PC-9 (cell line): Measurements from ENCODE around the gene GDPGP1. TPM values are rescaled to one million over a fixed set of nuclear protein-coding genes. Genes with fewer than 3 reads are reported as not detected.

Source experiments
- BruUV-seq: library from RNA; stranded (reverse); fragments of 400-500 nt; replicated peaks from 2 replicates; lab custom pipeline; 2021; lab: Mats Ljungman, UMichigan
- CTCF ChIA-PET: fragments of 300-600 bp; sonication (Branson Sonifier 250); formaldehyde crosslinking; loops from one replicate; lab custom pipeline; 2022; ENCODE audit warnings: antibody characterized with exemption; lab: Charles Lee
- POLR2A ChIA-PET: fragments of 300-600 bp; sonication (Branson Sonifier 250); formaldehyde crosslinking; loops from one replicate; lab custom pipeline; 2022; ENCODE audit warnings: antibody characterized with exemption; ENCODE audit not compliant: unreplicated experiment; lab: Charles Lee
- DNase-seq, 2 experiments: peaks; one replicate each; pipeline versions ENCODE4 v3.0.0 to v3.0.0-alpha.2; 2015 to 2022; ENCODE audit warnings: mixed read lengths in 1 of 2
- H2AFZ ChIP-seq: fragments of 200-600 bp; sonication (generic); 2 replicates; pipeline ENCODE4 v1.8.1; 2017; ENCODE audit warnings: antibody characterized with exemption
- H3F3A ChIP-seq: fragments of 200-600 bp; sonication (generic); 2 replicates; pipeline ENCODE4 v1.8.1; 2017; ENCODE audit warnings: antibody characterized with exemption, mild to moderate bottlenecking, low read depth; ENCODE audit not compliant: insufficient read depth
- H3K27ac ChIP-seq: fragments of 200-600 bp; sonication (generic); 2 replicates; pipeline ENCODE4 v1.6.1; 2016; ENCODE audit warnings: mixed run types
- H3K27me3 ChIP-seq: fragments of 200-600 bp; sonication (generic); 2 replicates; pipeline ENCODE4 v1.6.1; 2016; ENCODE audit warnings: low read depth, mixed run types; ENCODE audit not compliant: insufficient read depth
- H3K36me3 ChIP-seq: fragments of 200-600 bp; sonication (generic); 2 replicates; pipeline ENCODE4 v1.6.1; 2016; ENCODE audit warnings: low read depth, mixed run types
- H3K4me1 ChIP-seq: fragments of 200-600 bp; sonication (generic); replicated peaks from 2 replicates; pipeline ENCODE4 v1.6.1; 2016; ENCODE audit warnings: mixed run types; ENCODE audit not compliant: insufficient read depth
- H3K4me2 ChIP-seq: fragments of 200-600 bp; sonication (generic); 2 replicates; pipeline ENCODE4 v1.6.1; 2017; ENCODE audit warnings: mixed run types
- H3K4me3 ChIP-seq: fragments of 200-600 bp; sonication (generic); 2 replicates; pipeline ENCODE4 v1.6.1; 2016; ENCODE audit warnings: mixed run types
- H3K79me2 ChIP-seq: fragments of 200-600 bp; sonication (generic); 2 replicates; pipeline ENCODE4 v1.6.1; 2017; ENCODE audit warnings: low read depth, mixed run types
- H3K9me2 ChIP-seq: fragments of 200-600 bp; sonication (generic); 2 replicates; pipeline ENCODE4 v1.8.1; 2017; ENCODE audit warnings: mild to moderate bottlenecking; ENCODE audit not compliant: insufficient read depth
- H3K9me3 ChIP-seq: fragments of 200-600 bp; sonication (generic); 2 replicates; pipeline ENCODE4 v1.8.1; 2016; ENCODE audit warnings: low read depth; ENCODE audit not compliant: insufficient read depth
- H4K20me1 ChIP-seq: fragments of 200-600 bp; sonication (generic); 2 replicates; pipeline ENCODE4 v1.8.1; 2017; ENCODE audit not compliant: insufficient read depth
- EZH2 ChIP-seq: fragments of 200-600 bp; sonication (generic); IDR thresholded peaks from 2 replicates; pipeline ENCODE4 v1.8.0; 2017; ENCODE audit warnings: antibody characterized with exemption, low read depth
- intact Hi-C: fragments of 100-400 bp; cut with micrococcal nuclease; formaldehyde crosslinking; loops from one replicate; pipeline ENCODE4 v1.10.0; 2022; ENCODE audit not compliant: unreplicated experiment
- total RNA-seq: library from RNA; stranded (reverse); gene quantifications from 2 replicates; pipeline ENCODE4 v1.2.3, GENCODE V29; 2021
- TF ChIP-seq, protein P1 (sequence below): fragments of 200-600 bp; sonication (generic); conservative IDR thresholded peaks from 2 replicates; pipeline ENCODE4 v1.6.1; 2017; ENCODE audit warnings: mixed run types, antibody characterized with exemption, mild to moderate bottlenecking, moderate library complexity

Gene GDPGP1
- total RNA-seq, 1 experiment from 2014 or later = 7.6 TPM

DNA sequence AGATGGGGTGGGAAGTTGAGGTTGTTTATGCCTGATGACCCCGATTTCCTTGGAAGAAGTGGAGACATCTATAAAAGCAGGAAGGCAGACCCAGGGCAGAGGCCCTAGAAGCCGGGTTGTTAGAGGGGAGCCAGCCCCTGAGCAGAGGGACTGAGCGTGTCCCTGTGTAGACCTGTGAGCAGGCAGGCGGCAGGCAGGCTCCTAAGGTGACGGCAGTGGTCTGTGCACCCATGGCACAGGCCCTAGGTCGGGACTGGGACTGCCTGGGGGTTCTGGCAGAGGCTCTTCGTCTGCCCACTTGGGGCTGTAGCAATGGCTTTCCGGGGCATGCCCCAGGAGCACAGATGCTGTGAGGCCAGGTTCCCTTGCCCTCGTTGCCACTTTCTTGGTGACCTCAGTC, 23.0 kb upstream of the GDPGP1 start:
- TSS peak; percentile 74 for BruUV-seq
- Histone ChIP-seq H3K36me3 (peaks cover 52% of the 10 kb centered on the region), H3K27me3 (no peaks in the 10 kb centered on the region), H3K4me2 (peak overlapping the region; percentile 88), H4K20me1 (no peaks in the 10 kb centered on the region), H3K27ac (peak overlapping the region; percentile 99), H3K9me2 (no peaks in the 10 kb centered on the region), H3K4me3 (peak overlapping the region; percentile 51; the same call in 1 of the 2 replicates), H3F3A (peaks cover 85% of the 10 kb centered on the region), H2AFZ (no peak overlapping the region), H3K9me3 (no peaks in the 10 kb centered on the region), H3K79me2 (peaks cover 85% of the 10 kb centered on the region), H3K4me1 (peaks cover 94% of the 10 kb centered on the region)
- TF ChIP-seq, protein P1, sequence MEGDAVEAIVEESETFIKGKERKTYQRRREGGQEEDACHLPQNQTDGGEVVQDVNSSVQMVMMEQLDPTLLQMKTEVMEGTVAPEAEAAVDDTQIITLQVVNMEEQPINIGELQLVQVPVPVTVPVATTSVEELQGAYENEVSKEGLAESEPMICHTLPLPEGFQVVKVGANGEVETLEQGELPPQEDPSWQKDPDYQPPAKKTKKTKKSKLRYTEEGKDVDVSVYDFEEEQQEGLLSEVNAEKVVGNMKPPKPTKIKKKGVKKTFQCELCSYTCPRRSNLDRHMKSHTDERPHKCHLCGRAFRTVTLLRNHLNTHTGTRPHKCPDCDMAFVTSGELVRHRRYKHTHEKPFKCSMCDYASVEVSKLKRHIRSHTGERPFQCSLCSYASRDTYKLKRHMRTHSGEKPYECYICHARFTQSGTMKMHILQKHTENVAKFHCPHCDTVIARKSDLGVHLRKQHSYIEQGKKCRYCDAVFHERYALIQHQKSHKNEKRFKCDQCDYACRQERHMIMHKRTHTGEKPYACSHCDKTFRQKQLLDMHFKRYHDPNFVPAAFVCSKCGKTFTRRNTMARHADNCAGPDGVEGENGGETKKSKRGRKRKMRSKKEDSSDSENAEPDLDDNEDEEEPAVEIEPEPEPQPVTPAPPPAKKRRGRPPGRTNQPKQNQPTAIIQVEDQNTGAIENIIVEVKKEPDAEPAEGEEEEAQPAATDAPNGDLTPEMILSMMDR = no peak
- TF ChIP-seq EZH2 = no peak
- ChIA-PET CTCF (no interaction called here), POLR2A (no interaction called here)
- intact Hi-C loops = loop anchor here (1.0 to 5.0 kb wide), 2 partner anchors 27 to 109 kb away; partner anchors contain the start of gene IDH2
- DNase-seq = no peak

DNA sequence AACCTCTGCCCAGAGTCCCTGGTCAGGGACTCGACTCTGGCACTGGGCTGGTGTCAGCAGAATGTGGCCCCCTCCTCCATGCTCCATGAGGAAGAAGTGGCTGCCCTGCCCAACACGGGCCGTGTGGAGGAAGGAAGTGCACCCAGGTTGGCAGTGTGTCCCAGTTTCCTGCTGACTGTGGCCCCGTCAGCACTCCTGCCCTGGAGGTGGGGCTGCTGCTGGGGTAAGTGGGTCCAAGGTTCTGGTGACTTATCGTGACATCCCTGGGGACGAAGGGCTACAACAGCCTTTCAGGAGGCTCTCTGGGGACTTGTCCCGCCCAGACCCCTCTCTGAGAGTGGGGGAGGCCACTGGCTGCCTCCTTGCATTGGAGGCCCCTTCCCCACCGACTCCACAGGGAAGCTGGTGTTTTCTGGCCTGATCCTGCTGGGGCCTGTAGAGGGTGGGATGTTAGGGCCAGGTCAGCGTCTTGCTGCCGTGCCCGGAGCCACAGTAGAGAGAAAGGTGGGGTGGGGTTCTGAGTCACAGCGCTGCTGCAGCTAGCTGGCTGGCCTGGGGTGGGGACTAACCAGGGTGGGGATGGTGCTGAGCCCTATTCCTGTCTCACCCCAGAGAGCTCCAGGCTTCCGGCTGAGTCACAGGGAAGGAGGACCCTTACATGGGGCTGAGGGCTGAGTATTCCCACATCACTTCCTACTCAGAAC, 22.4 kb upstream of the GDPGP1 start:
- Histone ChIP-seq H3K4me3 (peak overlapping the region; percentile 51; the same call in 1 of the 2 replicates), H4K20me1 (no peaks in the 10 kb centered on the region), H3K79me2 (peaks cover 85% of the 10 kb centered on the region), H3K27me3 (no peaks in the 10 kb centered on the region), H3K4me1 (peaks cover 88% of the 10 kb centered on the region), H2AFZ (no peak overlapping the region), H3K9me2 (no peaks in the 10 kb centered on the region), H3K4me2 (peak overlapping the region; percentile 88), H3K36me3 (peaks cover 52% of the 10 kb centered on the region), H3K9me3 (no peaks in the 10 kb centered on the region), H3K27ac (peak overlapping the region; percentile 99), H3F3A (peaks cover 90% of the 10 kb centered on the region)
- TF ChIP-seq, protein P1 = no peak
- no peak for TF ChIP-seq EZH2
- BruUV-seq = no TSS peak
- intact Hi-C loops = loop anchor here (1.0 to 5.0 kb wide), 3 partner anchors 27 to 109 kb away; partner anchors contain the start of gene IDH2
- ChIA-PET POLR2A (interaction anchor here (0.7 kb wide), 1 partner anchor 109 kb away, joined by 3 read pairs; no protein-coding TSS in a partner anchor), CTCF (interaction anchor here (1.0 kb wide), 2 partner anchors 10 to 50 kb away, joined by 3 to 4 read pairs; no protein-coding TSS in a partner anchor)
- DNase-seq = peak; percentile 89 to 90

DNA sequence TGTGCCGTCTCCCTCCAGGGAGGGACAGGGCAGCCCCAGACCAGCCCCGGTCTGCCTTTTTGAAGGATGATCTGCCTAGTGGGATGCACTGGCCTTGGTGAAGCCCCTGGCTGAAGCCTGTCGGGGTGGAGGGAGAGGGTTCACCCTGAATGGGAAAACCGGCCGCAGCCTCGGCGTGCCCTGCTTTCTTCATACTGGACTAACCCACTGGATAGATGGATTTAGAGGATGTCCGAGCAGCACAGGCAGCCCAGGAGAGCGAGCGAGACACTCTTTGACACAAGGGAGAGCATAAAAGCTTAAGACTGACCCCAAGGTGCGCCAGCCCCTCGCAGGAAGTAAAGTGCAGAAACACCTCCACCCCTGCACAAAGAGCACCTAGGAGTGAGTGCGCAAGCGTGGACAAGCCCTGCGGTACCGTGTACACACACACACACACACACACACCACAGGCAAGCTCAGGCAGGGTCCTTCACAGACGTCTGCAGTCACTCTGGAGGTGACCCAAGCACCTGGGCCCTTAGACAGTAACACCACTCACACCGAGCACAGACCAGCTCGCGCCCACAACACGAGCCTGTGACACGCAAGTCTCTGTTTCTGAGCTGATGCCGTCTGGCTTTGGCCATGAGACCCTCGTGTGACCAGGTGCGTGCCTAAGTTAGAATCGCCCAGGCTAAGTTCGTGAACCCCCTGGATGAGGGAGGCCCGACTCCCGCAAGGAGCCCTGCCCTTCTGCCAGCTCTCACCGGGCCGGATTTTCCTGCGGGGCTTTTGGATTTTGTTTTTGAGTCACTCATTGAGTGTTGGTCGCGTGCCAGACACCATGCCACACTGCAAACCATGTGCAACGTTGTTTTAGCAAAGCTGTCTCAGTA, 21.5 kb upstream of the GDPGP1 start:
- Histone ChIP-seq H4K20me1 (no peaks in the 10 kb centered on the region), H3K9me3 (no peaks in the 10 kb centered on the region), H3K9me2 (no peaks in the 10 kb centered on the region), H3K27ac (peak overlapping the region; percentile 99), H3K36me3 (peaks cover 47% of the 10 kb centered on the region), H3K79me2 (peaks cover 85% of the 10 kb centered on the region), H2AFZ (no peak overlapping the region), H3K27me3 (no peaks in the 10 kb centered on the region), H3F3A (peaks cover 85% of the 10 kb centered on the region), H3K4me2 (peak overlapping the region; percentile 88), H3K4me1 (peaks cover 79% of the 10 kb centered on the region), H3K4me3 (peak overlapping the region; percentile 49)
- DNase-seq = peak; percentile 71 to 77
- intact Hi-C loops = loop anchor here (1.0 to 5.0 kb wide), 3 partner anchors 47 to 110 kb away; partner anchors contain the start of gene IDH2
- ChIA-PET POLR2A (interaction anchor here (0.6 to 0.9 kb wide), 3 partner anchors 21 to 1298 kb away, joined by 3 to 5 read pairs (median 3); partner anchors contain the start of genes CIB1 and GDPGP1), CTCF (interaction anchor here (1.0 kb wide), 2 partner anchors 11 to 51 kb away, joined by 3 to 4 read pairs; no protein-coding TSS in a partner anchor)
- no peak for TF ChIP-seq EZH2
- BruUV-seq = TSS peak; percentile 72
